Astrocyte (in vitro differentiated cells and primary cell): ENCODE results near the gene GFPT2. TPM values are rescaled to one million over a fixed set of nuclear protein-coding genes. Genes with fewer than 3 reads are reported as not detected.

Experiments
- DNase-seq: peaks from one replicate; pipeline ENCODE4 v3.0.0-alpha.2; 2010; ENCODE audit warnings: low read depth
- FAIRE-seq: peaks from 2 replicates; lab custom pipeline; 2011; peaks lifted over from hg19 to GRCh38; lab: Jason Lieb, UNC
- H2AFZ ChIP-seq: 2 replicates; pipeline ENCODE4 v1.6.0; 2012; ENCODE audit warnings: low read depth, low read length, inconsistent platforms
- H3K27ac ChIP-seq: 2 replicates; pipeline ENCODE4 v1.5.1; 2011; ENCODE audit warnings: low read depth, low read length, inconsistent platforms
- H3K27me3 ChIP-seq: 2 replicates; pipeline ENCODE4 v1.6.0; 2011; ENCODE audit warnings: low read length, inconsistent platforms; ENCODE audit not compliant: insufficient read depth
- H3K36me3 ChIP-seq: 2 replicates; pipeline ENCODE4 v1.5.1; 2011; ENCODE audit warnings: low read length, inconsistent platforms; ENCODE audit not compliant: insufficient read depth
- H3K4me1 ChIP-seq: 2 replicates; pipeline ENCODE4 v1.5.1; 2011; ENCODE audit warnings: low read length, inconsistent platforms; ENCODE audit not compliant: insufficient read depth
- H3K4me2 ChIP-seq: 2 replicates; pipeline ENCODE4 v1.6.0; 2012; ENCODE audit warnings: low read length, inconsistent platforms
- H3K4me3 ChIP-seq: 2 replicates; pipeline ENCODE4 v1.5.1; 2011; ENCODE audit warnings: low read depth, mild to moderate bottlenecking, low read length, inconsistent platforms; ENCODE audit not compliant: insufficient read depth
- H3K79me2 ChIP-seq: 2 replicates; pipeline ENCODE4 v1.6.0; 2012; ENCODE audit warnings: mild to moderate bottlenecking, low read length, inconsistent platforms; ENCODE audit not compliant: insufficient read depth
- H3K9ac ChIP-seq: 2 replicates; pipeline ENCODE4 v1.6.0; 2012; ENCODE audit warnings: mild to moderate bottlenecking, low read length, inconsistent platforms
- H3K9me3 ChIP-seq: 2 replicates; pipeline ENCODE4 v1.5.1; 2012; ENCODE audit warnings: low read depth, mild to moderate bottlenecking, low read length, inconsistent platforms; ENCODE audit not compliant: insufficient read depth
- H4K20me1 ChIP-seq: 2 replicates; pipeline ENCODE4 v1.6.0; 2012; ENCODE audit warnings: low read length, inconsistent platforms; ENCODE audit not compliant: insufficient read depth
- H3K27ac Mint-ChIP-seq: one replicate; pipeline ENCODE4 v1.8.0; 2021; ENCODE audit warnings: mild to moderate bottlenecking, mixed read lengths; ENCODE audit not compliant: unreplicated experiment
- H3K27me3 Mint-ChIP-seq: one replicate; pipeline ENCODE4 v1.8.0; 2021; ENCODE audit warnings: low read depth, mixed read lengths; ENCODE audit not compliant: unreplicated experiment
- H3K36me3 Mint-ChIP-seq: one replicate; pipeline ENCODE4 v1.8.0; 2021; ENCODE audit warnings: low read depth, mixed read lengths; ENCODE audit not compliant: unreplicated experiment
- H3K4me1 Mint-ChIP-seq: one replicate; pipeline ENCODE4 v1.8.0; 2021; ENCODE audit warnings: low read depth, mixed read lengths; ENCODE audit not compliant: unreplicated experiment
- H3K4me3 Mint-ChIP-seq: one replicate; pipeline ENCODE4 v1.8.0; 2021; ENCODE audit warnings: mild to moderate bottlenecking, moderate library complexity, mixed read lengths; ENCODE audit not compliant: unreplicated experiment
- H3K9me3 Mint-ChIP-seq: one replicate; pipeline ENCODE4 v1.8.0; 2021; ENCODE audit warnings: mild to moderate bottlenecking, mixed read lengths; ENCODE audit not compliant: unreplicated experiment
- EZH2 ChIP-seq: IDR thresholded peaks from 2 replicates; pipeline ENCODE4 v1.6.1; 2012; ENCODE audit warnings: mild to moderate bottlenecking, low read length, inconsistent platforms; ENCODE audit not compliant: insufficient read depth
- total RNA-seq: library from RNA; stranded (reverse); gene quantifications from 2 replicates; pipeline ENCODE4 v1.2.1, GENCODE V29; 2021
- TF ChIP-seq, protein P1 (sequence below): IDR thresholded peaks from 2 replicates; pipeline ENCODE4 v1.5.1; 2011; ENCODE audit warnings: low read depth, mild to moderate bottlenecking, inconsistent platforms, low read length, moderate library complexity; ENCODE audit not compliant: insufficient read depth

Gene GFPT2
- total RNA-seq, 1 donor from 2014 or later = 14.6 TPM

DNA sequence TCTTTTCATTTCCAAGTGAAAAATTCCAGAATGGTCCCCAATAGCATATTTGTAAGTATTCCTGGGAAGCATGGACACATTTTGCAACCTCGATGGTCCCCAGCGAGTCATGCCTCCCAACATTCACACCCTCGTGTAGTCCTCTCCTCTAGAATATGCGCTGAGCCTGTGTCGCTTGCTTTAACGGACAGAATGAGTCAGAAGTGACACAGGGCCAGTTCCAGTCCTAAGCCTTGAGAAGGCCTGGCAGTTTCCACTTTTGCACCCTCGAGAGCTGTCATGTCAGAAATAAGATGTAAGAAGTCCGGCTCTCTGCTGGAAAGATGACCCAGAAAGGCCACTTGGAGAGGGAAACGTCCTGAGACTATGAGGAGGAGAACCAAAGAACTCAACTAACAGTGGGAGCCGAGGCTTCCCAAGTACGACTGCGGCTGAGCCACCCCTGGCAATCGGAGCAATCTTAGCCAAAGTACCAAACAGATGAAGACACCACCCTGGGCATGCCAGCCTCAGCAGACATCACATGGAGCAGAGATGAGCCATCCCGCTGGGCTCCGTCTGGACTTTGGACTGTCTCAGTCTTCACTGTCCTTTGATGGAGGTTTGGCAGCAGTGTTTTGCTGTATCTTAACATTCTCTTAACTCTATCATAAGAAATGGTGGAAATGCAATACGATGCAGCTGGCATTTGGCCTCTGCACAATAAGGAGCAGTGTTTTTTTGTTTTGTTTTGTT is 42.6 kb upstream of the GFPT2 start:
- DNase-seq = no peak
- no peaks in the 10 kb centered on the region for H4K20me1 ChIP-seq
- no peak overlapping the region for H2AFZ ChIP-seq
- no peaks in the 10 kb centered on the region for H3K9me3 ChIP-seq
- no peaks in the 10 kb centered on the region for H3K36me3 ChIP-seq
- H3K9me3 Mint-ChIP-seq = peaks cover 2% of the 10 kb centered on the region
- H3K4me2 ChIP-seq = no peak overlapping the region
- H3K27me3 ChIP-seq = no peaks in the 10 kb centered on the region
- H3K4me3 ChIP-seq = no peak overlapping the region
- peaks cover 2% of the 10 kb centered on the region for H3K36me3 Mint-ChIP-seq
- no peak overlapping the region for H3K4me3 Mint-ChIP-seq
- no peak for FAIRE-seq
- H3K9ac ChIP-seq = no peak overlapping the region
- no peaks in the 10 kb centered on the region for H3K4me1 ChIP-seq
- H3K27me3 Mint-ChIP-seq = peaks cover 2% of the 10 kb centered on the region
- H3K27ac ChIP-seq = no peak overlapping the region
- TF ChIP-seq, protein P1, sequence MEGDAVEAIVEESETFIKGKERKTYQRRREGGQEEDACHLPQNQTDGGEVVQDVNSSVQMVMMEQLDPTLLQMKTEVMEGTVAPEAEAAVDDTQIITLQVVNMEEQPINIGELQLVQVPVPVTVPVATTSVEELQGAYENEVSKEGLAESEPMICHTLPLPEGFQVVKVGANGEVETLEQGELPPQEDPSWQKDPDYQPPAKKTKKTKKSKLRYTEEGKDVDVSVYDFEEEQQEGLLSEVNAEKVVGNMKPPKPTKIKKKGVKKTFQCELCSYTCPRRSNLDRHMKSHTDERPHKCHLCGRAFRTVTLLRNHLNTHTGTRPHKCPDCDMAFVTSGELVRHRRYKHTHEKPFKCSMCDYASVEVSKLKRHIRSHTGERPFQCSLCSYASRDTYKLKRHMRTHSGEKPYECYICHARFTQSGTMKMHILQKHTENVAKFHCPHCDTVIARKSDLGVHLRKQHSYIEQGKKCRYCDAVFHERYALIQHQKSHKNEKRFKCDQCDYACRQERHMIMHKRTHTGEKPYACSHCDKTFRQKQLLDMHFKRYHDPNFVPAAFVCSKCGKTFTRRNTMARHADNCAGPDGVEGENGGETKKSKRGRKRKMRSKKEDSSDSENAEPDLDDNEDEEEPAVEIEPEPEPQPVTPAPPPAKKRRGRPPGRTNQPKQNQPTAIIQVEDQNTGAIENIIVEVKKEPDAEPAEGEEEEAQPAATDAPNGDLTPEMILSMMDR = no peak
- TF ChIP-seq EZH2 = no peak
- H3K27ac Mint-ChIP-seq = no peak overlapping the region
- no peaks in the 10 kb centered on the region for H3K79me2 ChIP-seq
- peaks cover 9% of the 10 kb centered on the region for H3K4me1 Mint-ChIP-seq

DNA sequence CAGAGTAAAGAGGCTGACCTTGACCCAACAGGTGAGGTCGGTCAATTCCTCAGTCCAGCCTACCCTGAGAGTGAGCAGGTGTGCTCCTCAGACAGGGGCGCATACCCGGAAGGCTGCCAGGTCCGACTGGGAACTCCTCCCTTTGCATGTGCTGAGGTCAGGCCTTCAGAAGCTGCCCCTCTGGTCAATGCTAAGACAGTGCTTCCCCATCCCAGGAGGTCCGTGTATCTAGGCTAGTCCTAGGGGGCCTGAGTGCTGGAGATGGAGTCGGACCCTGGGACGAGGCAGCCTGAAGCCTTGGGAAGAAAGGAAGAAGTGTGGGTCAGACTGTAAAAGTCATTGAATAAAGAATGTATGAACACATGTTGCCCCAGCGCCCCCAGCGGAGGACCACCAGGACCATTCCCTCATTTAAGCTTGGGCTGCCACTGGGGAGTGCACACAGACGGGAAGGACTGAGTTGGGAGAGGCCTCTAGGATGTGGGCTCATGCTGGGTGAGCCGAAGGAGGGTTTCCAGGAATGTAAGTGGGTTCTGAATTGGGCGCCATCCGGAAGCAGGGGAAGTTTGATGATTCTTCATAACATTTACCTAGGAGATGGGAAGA is 41.0 kb upstream of the GFPT2 start:
- no peak for FAIRE-seq
- H3K4me1 Mint-ChIP-seq = peaks cover 9% of the 10 kb centered on the region
- peaks cover 2% of the 10 kb centered on the region for H3K9me3 Mint-ChIP-seq
- no peak overlapping the region for H2AFZ ChIP-seq
- H3K79me2 ChIP-seq = no peaks in the 10 kb centered on the region
- no peaks in the 10 kb centered on the region for H3K4me1 ChIP-seq
- no peak overlapping the region for H3K27ac ChIP-seq
- H3K36me3 ChIP-seq = no peaks in the 10 kb centered on the region
- no peak overlapping the region for H3K4me2 ChIP-seq
- no peak for TF ChIP-seq EZH2
- TF ChIP-seq, protein P1 = no peak
- no peaks in the 10 kb centered on the region for H4K20me1 ChIP-seq
- H3K9me3 ChIP-seq = no peaks in the 10 kb centered on the region
- peaks cover 3% of the 10 kb centered on the region for H3K27me3 Mint-ChIP-seq
- H3K4me3 Mint-ChIP-seq = no peak overlapping the region
- no peak overlapping the region for H3K9ac ChIP-seq
- DNase-seq = no peak
- H3K27me3 ChIP-seq = no peaks in the 10 kb centered on the region
- H3K27ac Mint-ChIP-seq = no peak overlapping the region
- H3K4me3 ChIP-seq = no peak overlapping the region
- H3K36me3 Mint-ChIP-seq = peaks cover 2% of the 10 kb centered on the region

DNA sequence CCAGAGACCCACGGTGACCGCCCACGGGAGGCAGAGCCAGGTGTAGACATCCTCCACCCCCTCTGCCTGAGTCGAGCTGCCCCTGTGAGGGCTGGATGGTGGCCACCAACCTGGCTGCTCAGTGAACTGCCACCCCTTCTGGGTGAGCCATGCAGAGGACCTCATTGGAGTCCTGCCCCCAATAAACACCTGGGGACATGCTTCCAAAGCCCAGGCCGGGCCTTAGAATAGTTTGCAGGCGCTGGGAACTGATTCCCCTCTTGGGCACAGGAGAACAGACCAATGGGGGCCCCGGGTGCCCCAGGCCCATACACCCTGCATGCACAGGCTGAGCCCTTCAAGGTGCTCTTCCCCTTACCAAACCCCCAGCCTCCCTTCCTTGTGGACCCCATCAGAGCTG is 38.1 kb upstream of the GFPT2 start:
- Histone ChIP-seq H3K9ac (no peak overlapping the region), H3K4me1 (no peaks in the 10 kb centered on the region), H3K79me2 (no peaks in the 10 kb centered on the region), H4K20me1 (no peaks in the 10 kb centered on the region), H3K9me3 (no peaks in the 10 kb centered on the region), H3K4me3 (no peak overlapping the region), H2AFZ (no peak overlapping the region), H3K27me3 (no peaks in the 10 kb centered on the region), H3K36me3 (no peaks in the 10 kb centered on the region), H3K27ac (no peak overlapping the region), H3K4me2 (no peak overlapping the region)
- H3K36me3 Mint-ChIP-seq = peaks cover 2% of the 10 kb centered on the region
- TF ChIP-seq EZH2 = no peak
- TF ChIP-seq, protein P1 = no peak
- H3K9me3 Mint-ChIP-seq = no peaks in the 10 kb centered on the region
- no peak overlapping the region for H3K27ac Mint-ChIP-seq
- H3K4me3 Mint-ChIP-seq = no peak overlapping the region
- DNase-seq (no peak), FAIRE-seq (no peak)
- peaks cover 9% of the 10 kb centered on the region for H3K4me1 Mint-ChIP-seq
- H3K27me3 Mint-ChIP-seq = peaks cover 3% of the 10 kb centered on the region
